ENCODE results near the gene CRHBP.
"Not testable (repeated sequence)": the region's sequence is repeated elsewhere in the genome, so short reads cannot be mapped to it uniquely, and the experiment has no call there.

CRHBP gene

DNA sequence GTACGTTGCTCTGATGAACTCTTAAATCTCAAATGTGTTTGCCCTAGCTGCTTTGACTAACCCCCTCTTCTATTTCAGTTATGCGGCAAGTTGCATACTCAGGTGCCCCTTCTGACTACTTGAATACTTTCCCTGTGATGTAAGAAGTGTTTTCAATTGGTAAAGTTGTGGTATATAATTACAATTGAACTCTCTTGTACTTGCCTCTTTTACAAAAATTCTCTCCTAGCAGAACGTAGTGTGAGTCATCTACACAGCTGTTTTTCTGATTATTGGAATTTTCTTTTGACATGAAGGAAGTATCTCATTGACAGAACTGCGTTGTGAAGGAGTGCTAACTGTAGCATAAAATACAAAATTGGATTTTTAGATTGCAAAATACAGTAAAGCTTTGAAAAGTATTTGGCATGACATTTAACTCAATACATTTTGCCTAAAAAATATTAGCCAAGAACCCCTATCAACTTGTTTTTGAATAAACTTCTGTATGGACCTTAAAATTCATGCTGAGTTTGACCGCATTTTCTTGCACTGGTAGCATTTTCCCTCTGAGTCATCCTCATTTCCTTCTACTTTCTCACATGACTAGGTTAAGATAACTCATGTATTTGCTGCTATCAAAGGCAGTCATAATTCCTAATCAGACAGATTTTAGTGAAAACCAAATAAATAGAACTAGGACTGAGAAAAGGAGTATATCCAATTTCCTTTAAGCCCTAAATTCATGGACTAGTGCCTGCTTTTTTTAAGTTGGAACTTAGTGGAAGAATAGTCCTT, 6.3 kb downstream of the CRHBP start:
- no peak for DNase-seq (ENCODE audit: low read depth)

DNA sequence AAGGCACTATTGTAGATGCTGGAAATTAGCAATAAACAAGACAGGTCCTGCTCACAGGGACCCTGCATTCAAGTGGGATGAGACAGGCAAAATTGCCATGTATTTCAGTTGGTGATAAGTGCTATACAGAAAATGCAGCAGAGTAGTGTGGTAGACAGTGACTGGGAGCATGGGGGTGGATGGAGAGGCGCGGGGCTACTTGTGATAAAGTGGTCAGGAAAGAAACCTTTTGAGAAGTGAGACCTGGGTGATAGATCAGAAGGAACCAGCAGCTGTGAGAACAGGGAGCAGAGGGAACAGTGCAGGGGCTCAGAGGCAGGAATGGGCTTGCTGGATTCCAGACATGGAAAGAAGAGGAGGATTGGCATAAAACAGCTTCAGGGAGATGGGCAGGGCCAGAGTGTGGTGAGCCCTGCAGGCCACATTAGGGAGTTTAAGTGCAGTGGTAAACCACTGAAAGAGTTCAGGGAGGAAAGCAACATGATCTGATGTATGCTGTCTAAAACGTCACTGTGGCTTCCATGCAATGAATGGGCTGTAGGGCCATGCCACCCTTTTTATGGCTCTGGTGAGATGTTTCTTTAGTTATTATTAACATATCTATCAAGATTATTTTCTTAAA, 7.3 kb downstream of the CRHBP start:
- no peak for DNase-seq (ENCODE audit: low read depth)

DNA sequence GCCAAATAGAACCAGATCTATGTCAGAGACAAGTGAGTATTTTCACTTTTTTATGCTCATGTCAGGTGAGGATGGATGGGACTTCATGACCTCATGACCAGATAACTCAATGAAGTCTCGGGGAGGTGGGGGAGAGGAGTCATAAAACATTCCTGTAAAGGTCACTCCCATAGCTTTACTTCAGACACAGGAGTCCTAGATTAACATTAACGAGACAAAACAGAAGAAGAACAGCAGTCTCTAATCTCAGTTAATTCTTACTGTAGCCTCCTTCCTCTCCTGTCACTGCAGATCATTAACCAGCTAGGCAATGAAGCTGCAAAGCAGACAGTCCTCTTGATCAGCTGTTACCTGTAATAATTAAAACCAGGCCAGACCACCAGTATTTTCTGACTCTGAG, 11.2 kb downstream of the CRHBP start:
- no peak for DNase-seq (ENCODE audit: low read depth)

DNA sequence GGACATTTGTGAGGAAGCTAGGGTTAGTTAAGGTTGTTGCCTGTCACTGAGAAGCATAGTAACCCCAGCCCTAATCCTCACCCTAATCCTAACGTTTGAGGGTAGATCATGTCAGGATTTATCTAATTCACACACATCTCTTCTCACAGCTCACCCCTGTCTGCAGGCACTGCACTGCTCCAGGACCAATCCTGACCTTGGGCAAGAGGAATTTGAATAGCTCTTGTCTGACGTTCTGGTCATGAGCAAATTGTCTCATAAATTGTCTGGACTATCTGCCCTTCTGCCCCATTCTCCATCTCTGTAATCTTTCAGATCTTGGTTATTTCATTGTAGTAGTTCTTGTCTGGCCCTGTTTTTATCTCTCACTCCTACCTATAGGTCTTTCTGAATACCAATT, 18.7 kb downstream of the CRHBP start:
- DNase-seq (ENCODE audit: low read depth) = no peak

DNA sequence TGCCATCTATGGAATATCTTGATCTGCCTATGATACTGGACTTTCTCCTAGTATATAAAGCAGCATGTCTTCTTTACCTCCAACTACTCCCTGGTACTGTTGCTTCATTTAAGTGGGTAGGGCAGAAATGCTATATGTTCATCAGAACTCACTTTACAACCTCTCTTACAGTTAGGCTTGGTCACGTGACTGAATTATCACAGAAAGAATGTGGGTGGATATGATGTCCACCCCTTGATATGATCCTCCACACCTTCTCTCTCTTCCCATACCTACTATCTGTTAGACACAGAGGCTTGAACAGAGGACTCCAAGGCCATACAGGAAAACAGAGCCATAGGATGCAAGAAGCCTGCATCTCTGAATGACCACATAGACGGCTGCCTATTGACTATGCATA, 19.8 kb downstream of the CRHBP start:
- DNase-seq (ENCODE audit: low read depth) = no peak

DNA sequence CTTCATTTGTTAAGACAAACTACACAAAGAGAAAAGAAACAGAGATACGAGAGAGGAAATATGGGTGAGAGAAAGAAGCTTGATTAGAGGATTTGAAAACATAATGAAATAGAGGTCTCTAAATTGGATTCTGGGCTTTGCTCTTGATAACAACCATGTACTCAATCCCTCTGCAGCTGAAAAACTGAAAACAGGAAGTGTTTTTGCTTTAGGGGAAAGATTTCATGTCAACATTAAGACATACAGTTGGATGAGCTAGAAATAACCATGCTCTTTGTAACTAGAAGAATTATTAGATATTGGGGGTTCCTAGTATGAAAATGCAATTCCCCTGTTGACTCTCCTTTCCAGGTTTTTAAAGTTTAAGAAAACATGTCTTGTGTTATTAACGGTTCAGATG, 21.9 kb downstream of the CRHBP start:
- no peak for DNase-seq (ENCODE audit: low read depth)

DNA sequence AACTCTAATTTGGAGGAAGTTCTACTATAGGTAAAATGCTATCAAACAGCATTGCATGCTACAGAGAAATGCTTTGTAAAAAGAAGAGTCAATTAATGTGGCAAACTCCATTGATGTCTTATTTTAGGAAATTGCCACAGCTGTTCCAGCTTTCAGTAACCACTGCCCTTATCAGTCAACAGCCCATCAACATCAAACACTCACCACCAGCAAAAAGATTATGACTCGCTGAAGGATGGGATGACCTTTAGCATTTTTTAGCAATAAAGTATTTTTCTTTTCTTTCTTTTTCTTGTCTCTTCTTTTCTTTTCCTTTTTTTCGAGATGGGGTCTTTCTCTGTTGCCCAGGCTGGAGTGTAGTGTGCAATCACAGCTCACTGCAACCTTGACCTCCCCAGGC, 26.0 kb downstream of the CRHBP start:
- no peak for DNase-seq (ENCODE audit: low read depth)

DNA sequence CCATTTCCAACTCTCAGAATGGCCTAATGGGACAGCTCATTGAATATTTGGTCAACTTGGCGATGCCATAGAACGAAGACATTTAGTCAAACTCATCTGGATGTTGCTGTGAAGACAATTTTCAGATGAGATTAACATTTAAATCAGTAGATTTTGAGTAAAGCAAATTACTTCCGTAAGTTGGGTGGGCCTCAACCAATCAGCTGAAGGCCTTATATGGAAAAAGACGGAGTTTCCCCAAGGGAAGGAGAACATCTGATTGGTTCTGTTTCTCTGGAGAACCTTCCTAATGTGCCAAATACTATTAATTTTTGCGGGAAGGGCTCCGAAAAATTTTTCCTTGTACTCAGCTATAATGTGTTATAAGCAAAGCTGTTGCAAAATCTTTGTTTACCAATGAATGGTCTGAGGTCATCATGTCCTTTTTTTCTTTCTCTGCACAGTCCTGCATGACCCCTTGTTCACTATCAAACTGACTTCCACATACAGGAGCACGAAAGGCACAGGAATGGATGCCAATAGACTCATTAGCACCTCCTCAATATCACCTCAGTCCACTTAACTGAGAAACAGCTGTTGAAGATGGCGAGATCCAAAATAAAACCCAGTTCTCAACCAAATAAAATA, 27.8 kb downstream of the CRHBP start:
- no peak for DNase-seq (ENCODE audit: low read depth)

DNA sequence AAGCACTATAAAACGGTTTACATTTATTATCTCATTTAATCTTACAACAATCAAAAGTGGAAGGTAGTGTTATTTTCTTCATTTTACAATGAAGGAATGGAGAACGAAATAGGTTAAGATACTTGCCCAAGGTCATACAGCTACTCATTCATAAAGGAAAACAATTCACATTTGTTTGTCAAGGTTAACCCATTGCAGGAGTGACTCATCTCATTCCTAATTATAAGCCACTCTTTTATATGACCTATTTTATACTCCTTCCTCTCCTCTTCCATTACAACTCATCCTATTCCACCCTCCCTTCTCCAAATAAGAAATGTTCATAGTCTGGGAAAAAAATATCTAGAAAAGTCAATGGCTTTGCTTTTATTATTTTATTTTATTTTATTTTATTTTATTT, 29.6 kb downstream of the CRHBP start:
- no peak for DNase-seq (ENCODE audit: low read depth)

DNA sequence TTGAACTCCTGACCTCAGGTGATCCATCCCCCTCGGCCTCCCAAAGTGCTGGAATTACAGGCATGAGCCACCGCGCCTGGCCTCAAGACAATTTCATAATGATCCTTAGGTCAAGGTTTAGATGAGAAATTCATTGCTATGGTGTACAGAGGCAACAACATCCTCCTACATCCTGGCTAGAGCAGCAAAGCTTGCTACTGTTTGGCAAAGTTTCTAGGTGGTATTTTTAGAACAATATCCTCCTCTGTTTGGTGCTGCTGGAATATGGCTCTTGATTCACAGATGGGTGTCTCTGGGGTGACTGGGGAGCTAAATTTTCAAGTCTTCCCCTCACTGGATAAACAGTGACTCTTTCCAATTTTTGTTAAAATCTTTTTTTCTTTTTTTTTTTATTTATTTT, 30.6 kb downstream of the CRHBP start:
- no peak for DNase-seq (ENCODE audit: low read depth)

DNA sequence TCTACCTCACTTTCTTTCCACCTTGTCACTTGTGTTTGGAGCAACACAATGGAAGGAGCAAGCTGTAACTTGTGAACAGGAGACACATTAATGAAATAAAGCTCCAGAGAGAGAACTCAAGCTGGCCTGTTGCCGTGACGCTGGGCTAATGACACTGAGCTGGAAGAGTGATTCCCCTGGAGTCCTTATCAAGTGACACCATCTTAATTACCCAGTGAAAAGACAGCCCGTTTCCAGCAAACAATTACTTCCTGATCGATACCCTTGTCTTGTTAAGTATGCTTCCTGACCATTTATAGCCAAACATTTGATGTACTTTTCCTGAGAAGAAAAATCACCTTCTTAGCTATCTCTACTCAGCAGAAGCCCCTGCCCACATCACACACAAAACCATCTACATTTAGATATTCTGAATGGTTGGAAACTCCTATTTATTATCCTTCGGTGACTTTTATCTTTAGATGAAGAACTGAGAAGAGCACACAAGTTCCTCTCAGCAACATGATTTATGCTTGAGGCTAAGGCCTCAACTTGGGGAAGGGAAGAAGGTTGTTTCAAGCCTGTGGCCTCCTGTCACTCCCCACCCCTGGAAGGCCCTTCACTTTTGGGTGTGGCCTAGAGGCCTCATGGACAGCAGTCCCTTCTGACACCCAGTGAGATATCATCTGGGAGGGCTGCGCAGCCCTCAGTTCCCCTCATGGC, 34.1 kb downstream of the CRHBP start:
- DNase-seq (ENCODE audit: low read depth) = no peak

DNA sequence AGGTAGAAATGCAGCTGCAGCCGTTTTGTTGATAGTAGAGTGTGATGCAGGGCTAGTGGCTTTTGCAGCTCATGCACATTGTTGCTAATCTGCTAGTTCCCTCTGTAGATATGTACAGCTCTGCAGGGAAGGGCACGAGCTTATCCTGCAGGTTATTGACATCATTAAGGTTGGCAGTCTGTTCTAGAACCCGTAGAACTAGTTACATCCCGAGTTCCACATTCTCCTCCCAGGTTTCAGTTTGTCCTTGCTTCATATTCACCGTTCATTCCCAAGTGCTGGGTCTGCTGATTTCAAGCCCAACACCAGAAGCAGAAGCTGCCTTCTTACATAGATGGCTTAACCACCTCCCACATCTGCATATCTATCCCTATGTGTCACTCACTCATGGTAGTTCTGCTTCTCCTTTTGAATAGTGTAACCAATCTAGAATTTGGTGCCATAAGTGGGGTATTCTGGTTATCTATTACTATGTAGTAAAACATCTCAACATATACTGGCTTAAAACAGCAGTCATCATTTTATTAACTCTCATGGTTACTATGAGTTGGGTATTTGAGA, 38.1 kb downstream of the CRHBP start:
- no peak for DNase-seq (ENCODE audit: low read depth)

DNA sequence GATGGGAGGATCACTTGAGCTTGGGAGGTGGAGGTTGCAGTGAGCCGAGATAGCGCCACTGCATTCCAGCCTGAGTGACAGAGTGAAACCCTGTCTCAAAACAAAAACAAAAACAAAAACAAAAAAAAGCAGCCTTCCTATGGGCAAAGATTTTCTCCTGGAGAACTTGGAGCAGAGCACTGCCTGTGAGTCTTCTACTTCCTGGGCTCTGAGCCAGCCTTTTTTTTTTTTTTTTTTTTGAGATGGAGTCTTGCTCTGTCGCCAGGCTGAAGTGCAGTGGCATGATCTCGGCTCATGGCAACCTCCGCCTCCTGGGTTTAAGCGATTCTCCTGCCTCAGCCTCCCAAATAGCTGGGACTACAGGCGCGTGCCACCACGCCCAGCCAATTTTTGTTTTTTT, 40.6 kb downstream of the CRHBP start:
- DNase-seq (ENCODE audit: low read depth) = not testable (repeated sequence)

DNA sequence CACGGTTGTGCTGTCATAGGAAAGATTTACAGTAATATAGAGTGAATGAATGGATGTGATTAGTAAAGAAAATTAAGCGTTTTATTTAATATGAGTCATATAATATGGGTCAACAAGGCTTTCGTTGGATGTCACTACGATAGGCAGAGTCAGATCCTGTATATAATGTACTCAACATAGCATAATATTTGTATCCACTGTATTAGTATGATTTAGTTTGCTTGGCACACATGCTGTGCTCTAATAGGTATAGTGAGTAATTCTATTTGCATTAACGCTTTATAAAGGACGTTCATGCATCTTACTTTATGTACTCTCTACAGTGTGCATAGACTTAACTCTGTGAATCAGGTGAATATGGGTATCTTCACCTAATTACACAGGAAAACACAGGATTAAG, 41.5 kb downstream of the CRHBP start:
- no peak for DNase-seq (ENCODE audit: low read depth)

DNA sequence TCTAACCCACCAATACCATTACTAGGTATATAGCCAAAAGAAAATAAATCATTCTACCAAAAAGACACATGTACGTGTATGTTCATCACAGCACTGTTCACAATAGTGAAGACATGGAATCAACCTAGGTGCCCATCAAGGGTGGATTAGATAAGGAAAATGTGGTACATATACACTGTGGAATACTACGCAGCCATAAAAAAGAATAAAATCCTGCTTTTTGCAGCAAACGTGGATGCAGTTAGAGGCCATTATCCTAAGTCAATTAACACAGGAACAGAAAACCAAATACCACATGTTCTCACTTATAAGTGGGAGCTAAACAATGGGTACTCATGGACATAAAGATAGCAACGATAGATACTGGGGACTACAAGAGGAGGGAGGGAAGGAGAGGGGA, 45.4 kb downstream of the CRHBP start:
- not testable (repeated sequence) for DNase-seq (ENCODE audit: low read depth)

DNA sequence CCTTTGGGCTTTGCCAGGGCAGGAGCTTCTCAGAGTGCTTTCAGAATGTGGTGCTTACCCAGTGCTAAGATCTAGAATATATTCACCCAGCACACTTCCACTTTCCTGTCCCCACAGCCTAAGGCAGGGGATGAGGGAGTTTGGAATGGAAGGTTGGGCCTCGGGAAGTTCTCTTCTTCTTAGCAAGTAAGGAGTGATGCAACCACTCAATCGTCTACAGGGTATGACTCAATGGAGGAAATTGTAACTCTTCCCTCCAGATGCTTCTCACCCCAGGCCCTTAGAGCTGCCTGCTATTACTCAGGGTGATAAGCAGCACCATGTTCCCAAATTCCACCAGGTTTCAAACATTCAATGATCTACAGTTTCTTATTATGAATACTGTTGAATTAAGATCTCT, 46.6 kb downstream of the CRHBP start:
- no peak for DNase-seq (ENCODE audit: low read depth)

DNA sequence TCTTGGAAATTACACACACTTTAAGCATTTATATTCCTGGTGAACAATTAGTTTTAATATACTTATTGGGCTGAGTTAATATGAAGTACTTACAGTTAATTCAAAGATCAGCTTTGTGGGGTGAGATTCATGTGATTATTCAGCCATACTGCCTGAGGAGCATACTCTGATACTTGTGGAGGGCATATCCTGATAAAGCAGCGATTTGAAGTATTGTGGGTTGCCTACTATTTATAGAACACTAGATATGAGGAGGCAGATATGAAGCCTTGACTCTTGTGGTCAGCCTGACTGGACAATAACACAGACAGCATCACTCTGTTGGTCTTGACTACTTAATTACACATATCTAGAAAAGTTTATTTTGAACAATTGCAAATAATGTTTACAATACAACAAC, 50.4 kb downstream of the CRHBP start:
- DNase-seq (ENCODE audit: low read depth) = no peak

DNA sequence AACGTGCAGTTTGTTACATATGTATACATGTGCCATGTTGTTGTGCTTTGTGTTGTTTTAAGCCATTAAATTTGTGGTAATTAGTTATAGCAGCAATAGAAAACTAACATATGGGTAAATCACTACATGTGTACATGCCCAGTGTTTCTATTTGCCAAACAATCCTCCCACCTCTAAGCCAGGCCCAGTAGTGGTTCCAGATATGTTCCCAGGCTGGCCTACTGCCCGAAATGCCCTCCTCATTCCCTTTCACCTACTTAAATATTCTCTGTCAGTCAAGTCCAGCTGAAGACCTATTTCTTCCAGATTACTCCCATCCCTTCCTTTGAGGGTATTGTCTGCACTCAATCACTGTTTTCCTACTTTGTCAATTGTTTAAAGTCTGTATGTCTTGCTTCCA, 53.3 kb downstream of the CRHBP start:
- DNase-seq (ENCODE audit: low read depth) = no peak

DNA sequence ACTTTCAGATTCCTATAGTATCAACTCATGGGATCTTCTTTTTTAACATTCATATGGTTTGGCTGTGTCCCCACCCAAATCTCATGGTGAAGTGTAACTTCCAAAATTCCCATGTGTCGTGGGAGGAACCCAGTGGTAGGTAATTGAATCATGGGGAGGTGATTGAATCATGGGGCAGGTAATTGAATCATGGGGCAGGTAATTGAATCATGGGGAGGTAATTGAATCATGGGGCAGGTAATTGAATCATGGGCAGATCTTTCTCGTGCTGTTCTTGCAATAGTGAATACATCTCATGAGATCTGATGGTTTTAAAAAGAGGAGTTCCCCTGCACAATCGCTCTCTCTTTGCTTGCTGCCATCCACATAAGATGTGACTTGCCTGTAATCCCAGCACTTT, 55.6 kb downstream of the CRHBP start:
- DNase-seq (ENCODE audit: low read depth) = no peak

DNA sequence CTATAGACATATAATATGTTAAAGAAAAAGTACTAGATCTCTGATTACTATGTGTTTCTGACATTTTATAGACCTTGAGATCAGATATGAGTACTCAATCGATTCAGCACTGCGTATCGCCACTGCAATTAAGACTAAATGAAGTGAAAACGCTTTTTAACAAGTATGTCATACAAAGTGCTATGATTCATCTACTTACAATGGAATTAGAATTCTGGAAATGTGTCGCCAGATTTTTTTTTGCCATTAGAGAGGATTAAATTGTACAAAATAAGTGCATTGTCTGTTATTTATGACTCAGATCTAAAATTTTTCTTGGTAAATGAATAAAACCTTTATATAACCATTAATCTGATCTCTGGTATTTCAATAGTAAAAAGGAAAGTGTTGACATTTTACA, 57.4 kb downstream of the CRHBP start:
- DNase-seq (ENCODE audit: low read depth) = no peak

DNA sequence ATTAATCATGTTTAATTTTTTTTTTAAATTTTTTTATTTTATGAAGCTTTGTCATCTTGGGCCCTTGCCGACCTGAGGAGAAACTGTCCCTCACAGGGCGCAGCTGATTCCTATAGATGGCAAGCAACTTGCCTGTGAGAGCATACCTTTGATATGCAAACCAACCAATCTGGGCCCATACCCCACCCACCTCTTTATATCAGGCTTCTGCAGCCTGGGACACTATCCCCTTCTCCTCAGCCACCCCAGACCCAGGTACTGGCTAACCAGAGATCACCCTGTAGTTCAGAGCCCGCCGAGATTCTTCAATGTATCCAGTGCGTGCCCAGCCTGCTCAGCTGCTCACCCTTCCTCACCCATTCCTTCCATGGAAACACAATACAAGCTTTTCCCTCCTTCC, 58.7 kb downstream of the CRHBP start:
- no peak for DNase-seq (ENCODE audit: low read depth)

DNA sequence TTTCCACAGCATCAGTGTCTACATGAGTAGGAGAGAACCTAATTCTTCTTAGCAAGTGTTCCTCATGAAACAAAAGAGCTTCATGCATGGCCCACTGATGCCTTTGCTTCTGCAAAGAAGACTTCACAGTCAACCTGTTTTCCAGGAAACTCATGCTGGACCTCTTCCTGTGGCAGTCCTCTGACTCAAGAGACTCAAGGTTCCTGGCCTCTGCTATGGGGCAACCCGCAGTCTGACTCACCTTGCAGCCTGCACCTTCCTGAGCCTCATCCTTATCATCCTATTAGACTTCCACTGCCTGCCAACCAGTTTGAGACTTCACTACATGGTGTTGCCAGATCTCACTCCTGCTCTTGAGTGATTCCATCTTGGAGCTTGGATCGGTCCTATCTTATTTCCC, 59.8 kb downstream of the CRHBP start:
- DNase-seq (ENCODE audit: low read depth) = no peak

All from stimulated activated CD8-positive, alpha-beta memory T cell treated with anti-CD3 and anti-CD28 coated beads, Interleukin-12 subunit alpha, Interleukin-12 subunit beta, amount 100 ng/mL, for 1 hour (primary cell).